IMR-90 (cell line): ENCODE results near the gene SLC29A1.

ENCODE experiments used
- CEBPB ChIP-seq: IDR thresholded peaks from 2 replicates; pipeline ENCODE4 v1.6.1; 2012; ENCODE audit warnings: low read depth, low read length, improper control_type of control experiment
- CHD1 ChIP-seq: IDR thresholded peaks from 2 replicates; pipeline ENCODE4 v1.6.1; 2012; ENCODE audit warnings: low read depth, low read length, improper control_type of control experiment
- NFE2L2 ChIP-seq: fragments of 150-350 bp; IDR thresholded peaks from 2 replicates; pipeline ENCODE4 v1.6.1; 2016; ENCODE audit warnings: low read depth, mild to moderate bottlenecking, low read length
- POLR2A ChIP-seq: IDR thresholded peaks from 2 replicates; pipeline ENCODE4 v1.6.1; 2012; ENCODE audit warnings: mild to moderate bottlenecking, low read depth, low read length
- RAD21 ChIP-seq: IDR thresholded peaks from 2 replicates; pipeline ENCODE4 v1.6.1; 2012; ENCODE audit warnings: low read length, improper control_type of control experiment
- RFX5 ChIP-seq: IDR thresholded peaks from 2 replicates; pipeline ENCODE4 v1.8.0; 2012; ENCODE audit warnings: low read depth, mild to moderate bottlenecking, low read length, moderate library complexity
- USF2 ChIP-seq: fragments of 150-350 bp; IDR thresholded peaks from 2 replicates; pipeline ENCODE4 v1.6.1; 2017; ENCODE audit warnings: mild to moderate bottlenecking, antibody characterized with exemption, low read length, low read depth
- TF ChIP-seq, protein P1 (sequence below): conservative IDR thresholded peaks from 2 replicates; pipeline ENCODE4 v1.5.1; 2012; ENCODE audit warnings: mild to moderate bottlenecking, low read depth, low read length, improper control_type of control experiment

- TF ChIP-seq, protein P1, sequence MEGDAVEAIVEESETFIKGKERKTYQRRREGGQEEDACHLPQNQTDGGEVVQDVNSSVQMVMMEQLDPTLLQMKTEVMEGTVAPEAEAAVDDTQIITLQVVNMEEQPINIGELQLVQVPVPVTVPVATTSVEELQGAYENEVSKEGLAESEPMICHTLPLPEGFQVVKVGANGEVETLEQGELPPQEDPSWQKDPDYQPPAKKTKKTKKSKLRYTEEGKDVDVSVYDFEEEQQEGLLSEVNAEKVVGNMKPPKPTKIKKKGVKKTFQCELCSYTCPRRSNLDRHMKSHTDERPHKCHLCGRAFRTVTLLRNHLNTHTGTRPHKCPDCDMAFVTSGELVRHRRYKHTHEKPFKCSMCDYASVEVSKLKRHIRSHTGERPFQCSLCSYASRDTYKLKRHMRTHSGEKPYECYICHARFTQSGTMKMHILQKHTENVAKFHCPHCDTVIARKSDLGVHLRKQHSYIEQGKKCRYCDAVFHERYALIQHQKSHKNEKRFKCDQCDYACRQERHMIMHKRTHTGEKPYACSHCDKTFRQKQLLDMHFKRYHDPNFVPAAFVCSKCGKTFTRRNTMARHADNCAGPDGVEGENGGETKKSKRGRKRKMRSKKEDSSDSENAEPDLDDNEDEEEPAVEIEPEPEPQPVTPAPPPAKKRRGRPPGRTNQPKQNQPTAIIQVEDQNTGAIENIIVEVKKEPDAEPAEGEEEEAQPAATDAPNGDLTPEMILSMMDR: no peak
- TF ChIP-seq CEBPB: no peak
- no peak for TF ChIP-seq RAD21
- TF ChIP-seq POLR2A: no peak
- TF ChIP-seq USF2: no peak
- no peak for TF ChIP-seq CHD1
- no peak for TF ChIP-seq RFX5
- TF ChIP-seq NFE2L2: no peak
These were observed 39.3 kb downstream of the SLC29A1 start for GRCh38 chr6:44262467-44263353.
